ENCODE results near the gene ALPK3. TPM values are rescaled to one million over a fixed set of nuclear protein-coding genes. Genes with fewer than 3 reads are reported as not detected.

ALPK3 gene
- total RNA-seq, 1 experiment from 2014 or later = 17.7 TPM

- peaks cover 0 to 1% (median 0%) of the 10 kb centered on the region in 3 experiments; a peak in 2 of 7 replicates for H3K36me3 Mint-ChIP-seq (ENCODE audit: insufficient read depth in 1 of 3, low read depth in 3 of 3)
Observed at GRCh38 chr15:84904419-84904818, 87.3 kb downstream of the ALPK3 start.

More at GRCh38 chr15:84904419-84904818, 87.3 kb downstream of the ALPK3 start:
- no peaks in the 10 kb centered on the region for H3K79me1 ChIP-seq (ENCODE audit: insufficient read depth, low read depth, low read length, poor library complexity, severe bottlenecking)
- Mint-ChIP-seq H3K27ac (no peak overlapping the region), H3K9me3 (peaks cover 0 to 2% of the 10 kb centered on the region in 2 experiments; a peak in 1 of 5 replicates), H3K4me1 (peaks cover 3 to 9% of the 10 kb centered on the region in 2 experiments), H3K27me3 (ENCODE audit: low read depth) (peaks cover 5% of the 10 kb centered on the region; the same call in 1 of the 2 replicates), H3K4me3 (no peak overlapping the region)
- no peak overlapping the region for H3K4ac ChIP-seq (ENCODE audit: low read depth, low read length)
- no peak overlapping the region for H3T11ph ChIP-seq (ENCODE audit: low read length)
- H3K27ac ChIP-seq (ENCODE audit: insufficient read length, low read depth, low read length) = no peak overlapping the region
- no peak overlapping the region for H2AK5ac ChIP-seq (ENCODE audit: insufficient read length, low read length)
- no peak overlapping the region for H4K91ac ChIP-seq (ENCODE audit: insufficient read length, low read depth, low read length)
- no peak overlapping the region for H3K9ac ChIP-seq (ENCODE audit: extremely low read depth, insufficient read length, low read length)
- no peak overlapping the region for H3K14ac ChIP-seq (ENCODE audit: insufficient read depth, low read length)
- H2BK12ac ChIP-seq (ENCODE audit: insufficient read length, low read depth, low read length) = no peak overlapping the region
- no peak overlapping the region for H4K8ac ChIP-seq (replicated peaks; ENCODE audit: insufficient read length, low read depth, low read length)
- H3K27me3 ChIP-seq (ENCODE audit: insufficient read depth, low read length) = no peaks in the 10 kb centered on the region
- H3K23me2 ChIP-seq (ENCODE audit: insufficient read length, low read depth, low read length, poor library complexity, severe bottlenecking) = no peaks in the 10 kb centered on the region
- no peak overlapping the region for H3K18ac ChIP-seq (ENCODE audit: insufficient read length, low read depth, low read length)
- H4K5ac ChIP-seq (ENCODE audit: insufficient read length, low read depth, low read length) = no peak overlapping the region
- H3K79me2 ChIP-seq (ENCODE audit: insufficient read depth, low read length) = no peaks in the 10 kb centered on the region
- no peaks in the 10 kb centered on the region for H3K4me1 ChIP-seq (ENCODE audit: insufficient read depth, low read length)
- TF ChIP-seq CTCF (conservative IDR thresholded peaks at IDR 0.05) = no peak
- no peak for DNase-seq
- H3K9me3 ChIP-seq (ENCODE audit: control insufficient read depth, low read depth, low read length) = no peaks in the 10 kb centered on the region
- no CpG with 5 or more reads among the region's 2 CpGs for WGBS (ENCODE audit: extremely low coverage, insufficient read length, low lambda C conversion rate)
- no peaks in the 10 kb centered on the region for H4K20me1 ChIP-seq (ENCODE audit: control insufficient read depth, insufficient read depth, insufficient read length)
- no peak overlapping the region for H3K23ac ChIP-seq (ENCODE audit: insufficient read length, low read depth, low read length)
- no peak overlapping the region for H2BK5ac ChIP-seq (ENCODE audit: insufficient read length, low read length)
- H2BK20ac ChIP-seq (ENCODE audit: low read depth, low read length, poor library complexity, severe bottlenecking) = no peak overlapping the region
- no peak overlapping the region for H3K56ac ChIP-seq (ENCODE audit: insufficient read length, low read depth, low read length)
- H2BK15ac ChIP-seq (ENCODE audit: low read depth, low read length) = no peak overlapping the region
- no peak overlapping the region for H2AFZ ChIP-seq (ENCODE audit: low read length)
- H2BK120ac ChIP-seq (ENCODE audit: low read depth, low read length, poor library complexity, severe bottlenecking) = no peak overlapping the region
- H3K4me2 ChIP-seq (ENCODE audit: insufficient read depth, insufficient read length, low read length) = no peak overlapping the region

Data from H9 (cell line).